SJSA1 (cell line): Measurements from ENCODE around the gene ST7. TPM values are rescaled to one million over a fixed set of nuclear protein-coding genes. Genes with fewer than 3 reads are reported as not detected.
A peak's percentile ranks its signal among the peaks of the same experiment; 100 is the strongest.

Experiments
- DNase-seq, 2 experiments: peaks; one replicate each; pipeline ENCODE4 v3.0.0-alpha.2; 2015 to 2020; ENCODE audit warnings: low spot score in 2 of 2, low read depth in 1 of 2
- H3K27ac ChIP-seq: fragments of 250-450 bp; sonication (Bioruptor Pico); 2 replicates; pipeline ENCODE4 v1.5.1; 2020; ENCODE audit warnings: mild to moderate bottlenecking, moderate library complexity
- H3K27me3 ChIP-seq: fragments of 250-450 bp; sonication (Bioruptor Pico); replicated peaks from 2 replicates; pipeline ENCODE4 v1.5.1; 2020; ENCODE audit warnings: mild to moderate bottlenecking, moderate library complexity
- H3K36me3 ChIP-seq: fragments of 250-450 bp; sonication (Bioruptor Pico); 2 replicates; pipeline ENCODE4 v1.5.1; 2020; ENCODE audit warnings: mild to moderate bottlenecking
- H3K4me1 ChIP-seq: fragments of 250-450 bp; sonication (Bioruptor Pico); replicated peaks from 2 replicates; pipeline ENCODE4 v1.6.1; 2021; ENCODE audit warnings: mild to moderate bottlenecking
- H3K4me3 ChIP-seq: fragments of 250-450 bp; sonication (Bioruptor Pico); 2 replicates; pipeline ENCODE4 v1.5.1; 2020; ENCODE audit warnings: mild to moderate bottlenecking
- H3K9me3 ChIP-seq: fragments of 250-450 bp; sonication (Bioruptor Pico); replicated peaks from 2 replicates; pipeline ENCODE4 v1.5.1; 2020; ENCODE audit warnings: mild to moderate bottlenecking
- total RNA-seq: library from RNA; depleted of rRNA; stranded (reverse); fragments of >200 nt; shearing (Covaris generic); gene quantifications from 2 replicates; pipeline ENCODE4 v1.2.3, GENCODE V29; 2014

ST7 gene
- total RNA-seq, 1 experiment from 2014 or later: 14.7 TPM

DNA sequence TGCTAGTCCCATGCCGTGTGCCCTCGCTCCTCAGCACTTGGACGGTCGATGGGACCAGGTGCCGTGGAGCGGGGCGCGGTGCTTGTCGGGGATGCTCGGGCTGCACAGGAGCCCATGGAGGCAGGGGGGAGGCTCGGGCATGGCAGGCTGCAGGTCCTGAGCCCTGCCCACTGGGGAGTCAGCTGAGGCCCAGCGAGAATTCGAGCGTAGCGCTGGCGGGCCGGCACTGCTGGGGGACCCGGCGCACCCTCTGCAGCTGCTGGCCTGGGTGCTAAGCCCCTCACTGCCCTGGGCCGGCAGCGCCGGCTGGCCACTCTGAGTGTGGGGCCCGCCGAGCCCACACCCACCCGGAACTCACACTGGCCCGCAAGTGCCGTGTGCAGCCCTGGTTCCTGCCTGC is 44.7 kb downstream of the ST7 start:
- no peaks in the 10 kb centered on the region for H3K27me3 ChIP-seq
- H3K4me1 ChIP-seq: peaks cover 9% of the 10 kb centered on the region

DNA sequence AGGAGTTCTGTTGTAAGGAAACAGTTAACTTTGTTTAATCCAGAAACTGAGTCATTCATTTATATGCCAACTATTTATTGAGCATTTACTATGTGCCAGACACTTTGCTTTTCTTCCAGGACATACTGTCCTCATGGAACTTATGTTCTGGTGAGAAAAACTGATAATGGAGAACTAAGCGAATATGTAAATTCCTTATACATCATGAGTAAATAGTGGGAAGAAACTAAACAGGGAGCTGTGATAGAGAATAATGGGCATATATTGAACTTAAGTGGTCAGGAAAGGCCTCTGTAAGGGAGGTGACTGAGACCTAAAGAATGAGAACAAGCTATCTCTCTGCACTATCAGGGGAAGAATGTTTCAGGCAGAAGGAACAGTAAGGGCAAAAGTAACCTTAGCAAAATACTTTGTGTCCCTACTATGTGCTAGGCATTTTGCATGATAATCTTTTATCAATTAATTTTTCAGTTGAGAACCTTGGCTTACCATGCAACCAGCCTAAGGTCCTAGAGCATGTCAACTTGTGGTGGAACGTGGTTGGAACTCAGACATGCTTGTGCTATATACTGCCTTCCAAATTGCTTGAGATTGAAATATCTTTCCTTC is 45.4 kb downstream of the ST7 start:
- Histone ChIP-seq H3K4me3 (no peak overlapping the region), H3K36me3 (no peaks in the 10 kb centered on the region), H3K4me1 (peaks cover 9% of the 10 kb centered on the region), H3K27ac (no peak overlapping the region), H3K27me3 (no peaks in the 10 kb centered on the region), H3K9me3 (no peaks in the 10 kb centered on the region)
- DNase-seq: no peak

More for the DNA sequence above, 44.7 kb downstream of the ST7 start:
- no peak overlapping the region for H3K4me3 ChIP-seq
- no peaks in the 10 kb centered on the region for H3K36me3 ChIP-seq
- no peaks in the 10 kb centered on the region for H3K9me3 ChIP-seq
- H3K27ac ChIP-seq: no peak overlapping the region
- no peak for DNase-seq

DNA sequence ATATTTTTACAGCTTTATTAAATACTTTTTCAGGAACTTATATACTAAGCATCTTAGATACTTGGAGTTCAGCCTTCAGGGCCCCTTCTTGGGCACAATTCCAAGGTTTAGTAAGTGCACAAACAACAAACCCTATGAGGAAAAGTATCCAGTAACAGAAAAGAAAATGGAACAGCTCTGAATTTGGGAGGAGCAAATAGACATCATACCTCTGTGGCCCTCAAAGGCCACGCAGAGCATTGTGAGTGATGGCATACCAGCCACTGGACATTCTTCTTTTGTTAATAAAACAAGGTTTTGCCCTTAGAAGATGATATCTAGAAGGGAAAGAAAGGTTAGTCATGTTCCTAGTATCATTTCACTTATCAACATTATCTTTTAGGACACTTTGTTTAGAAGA is 46.0 kb downstream of the ST7 start:
- H3K9me3 ChIP-seq: no peaks in the 10 kb centered on the region
- H3K4me1 ChIP-seq: peaks cover 12% of the 10 kb centered on the region
- DNase-seq: no peak
- no peaks in the 10 kb centered on the region for H3K36me3 ChIP-seq
- H3K27me3 ChIP-seq: no peaks in the 10 kb centered on the region
- no peak overlapping the region for H3K4me3 ChIP-seq
- H3K27ac ChIP-seq: no peak overlapping the region

DNA sequence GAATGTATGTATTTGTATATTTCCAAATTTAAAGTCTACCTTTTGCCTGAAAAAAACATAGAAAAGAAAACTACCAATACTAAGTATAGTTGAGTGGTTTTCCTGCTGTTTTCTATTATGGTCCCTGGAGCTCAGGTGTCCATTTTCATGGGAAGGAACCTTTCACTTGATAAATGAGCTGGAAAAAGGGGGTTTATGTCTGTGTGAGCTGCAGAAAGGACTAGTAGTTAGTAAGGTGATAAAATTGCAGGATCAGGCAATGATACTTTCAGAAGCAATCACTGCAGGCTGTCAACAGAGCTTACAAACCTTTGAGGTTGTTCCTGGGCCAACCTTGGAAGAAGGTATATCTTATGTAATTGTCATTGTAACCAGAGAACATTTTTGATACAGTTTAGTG is 48.0 kb downstream of the ST7 start:
- no peak for DNase-seq
- Histone ChIP-seq H3K27ac (no peak overlapping the region), H3K27me3 (no peaks in the 10 kb centered on the region), H3K9me3 (no peaks in the 10 kb centered on the region), H3K36me3 (no peaks in the 10 kb centered on the region), H3K4me3 (no peak overlapping the region), H3K4me1 (peaks cover 31% of the 10 kb centered on the region)

DNA sequence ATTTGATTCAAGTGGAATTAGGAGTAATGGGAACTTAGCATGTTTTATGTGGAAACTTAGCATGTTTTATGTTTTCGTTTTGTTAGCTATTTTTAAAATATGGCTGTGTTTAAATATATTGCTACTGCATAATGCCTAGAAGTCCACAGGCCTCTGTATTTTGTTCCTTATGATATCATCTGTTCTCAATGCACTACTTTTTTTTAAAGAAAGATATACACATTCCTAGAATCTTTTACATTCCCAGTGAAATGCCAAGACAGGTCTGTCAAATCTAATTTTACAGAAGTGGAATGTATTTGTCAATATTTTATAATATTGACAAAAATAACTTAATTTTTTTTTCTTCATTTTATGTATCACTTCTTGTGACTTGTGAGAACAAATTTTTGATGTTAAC is 51.6 kb downstream of the ST7 start:
- Histone ChIP-seq H3K27me3 (no peaks in the 10 kb centered on the region), H3K4me3 (no peak overlapping the region), H3K9me3 (no peaks in the 10 kb centered on the region), H3K36me3 (no peaks in the 10 kb centered on the region), H3K27ac (peak overlapping the region; percentile 92), H3K4me1 (peaks cover 39% of the 10 kb centered on the region)
- DNase-seq: peak in 1 of 2 experiments; percentile 49

DNA sequence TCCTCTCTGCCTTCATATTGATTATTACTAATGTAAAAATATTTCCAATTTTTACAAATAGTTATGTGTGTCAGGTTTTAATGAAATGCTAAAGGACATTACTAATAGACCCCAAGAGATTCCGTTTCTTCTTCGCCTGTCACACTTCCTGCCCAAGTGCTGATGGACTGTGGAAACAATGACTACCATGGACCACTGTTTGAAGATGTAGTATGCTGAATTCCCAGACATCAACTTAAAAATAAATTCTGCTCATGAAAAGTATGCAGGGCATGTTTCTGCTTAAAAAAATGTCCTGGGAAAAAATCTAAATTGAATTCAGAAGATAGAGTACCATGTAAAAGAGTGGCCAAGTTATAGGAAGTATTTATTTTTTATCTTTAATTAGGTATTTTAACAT is 52.1 kb downstream of the ST7 start:
- H3K36me3 ChIP-seq: no peaks in the 10 kb centered on the region
- H3K4me3 ChIP-seq: no peak overlapping the region
- peak overlapping the region; percentile 92 for H3K27ac ChIP-seq
- H3K9me3 ChIP-seq: no peaks in the 10 kb centered on the region
- H3K4me1 ChIP-seq: peaks cover 44% of the 10 kb centered on the region
- H3K27me3 ChIP-seq: no peaks in the 10 kb centered on the region
- DNase-seq: no peak

DNA sequence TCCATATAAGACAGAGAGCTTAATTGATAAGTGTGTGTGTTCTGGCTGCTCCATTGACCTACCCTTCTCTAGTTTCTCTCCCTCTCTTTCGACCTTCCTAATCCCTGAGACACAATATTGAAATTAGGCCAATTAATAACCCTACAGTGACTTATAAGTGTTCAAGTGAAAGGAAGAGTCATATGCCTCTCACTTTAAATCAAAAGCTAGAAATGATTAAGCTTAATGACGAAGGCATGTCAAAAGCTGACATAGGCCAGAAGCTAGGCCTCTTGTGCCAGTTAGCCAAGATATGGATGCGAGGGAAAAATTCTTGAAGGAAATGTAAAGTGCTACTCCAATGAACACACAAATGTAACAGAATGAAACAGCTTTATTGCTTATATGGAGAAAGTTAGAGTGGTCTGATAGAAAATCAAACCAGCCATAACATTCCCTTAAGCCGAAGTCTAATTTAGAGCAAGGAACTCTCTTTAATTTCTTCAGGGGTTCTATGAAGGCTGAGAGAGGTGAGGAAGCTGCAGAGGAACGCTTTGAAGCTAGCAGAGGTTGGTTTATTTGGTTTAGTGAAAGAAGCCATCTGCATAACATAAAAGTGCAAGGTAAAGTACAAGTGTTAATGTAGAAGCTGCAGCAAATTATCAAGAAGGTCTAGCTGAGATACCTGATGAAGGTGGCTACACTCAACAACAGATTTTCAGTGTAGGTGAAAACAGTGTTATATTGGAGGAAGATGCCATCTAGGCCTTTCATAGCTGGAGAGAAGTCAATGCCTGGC is 53.8 kb downstream of the ST7 start:
- no peak overlapping the region for H3K4me3 ChIP-seq
- H3K36me3 ChIP-seq: no peaks in the 10 kb centered on the region
- no peak overlapping the region for H3K27ac ChIP-seq
- no peak for DNase-seq
- peaks cover 44% of the 10 kb centered on the region for H3K4me1 ChIP-seq
- no peaks in the 10 kb centered on the region for H3K27me3 ChIP-seq
- H3K9me3 ChIP-seq: no peaks in the 10 kb centered on the region

DNA sequence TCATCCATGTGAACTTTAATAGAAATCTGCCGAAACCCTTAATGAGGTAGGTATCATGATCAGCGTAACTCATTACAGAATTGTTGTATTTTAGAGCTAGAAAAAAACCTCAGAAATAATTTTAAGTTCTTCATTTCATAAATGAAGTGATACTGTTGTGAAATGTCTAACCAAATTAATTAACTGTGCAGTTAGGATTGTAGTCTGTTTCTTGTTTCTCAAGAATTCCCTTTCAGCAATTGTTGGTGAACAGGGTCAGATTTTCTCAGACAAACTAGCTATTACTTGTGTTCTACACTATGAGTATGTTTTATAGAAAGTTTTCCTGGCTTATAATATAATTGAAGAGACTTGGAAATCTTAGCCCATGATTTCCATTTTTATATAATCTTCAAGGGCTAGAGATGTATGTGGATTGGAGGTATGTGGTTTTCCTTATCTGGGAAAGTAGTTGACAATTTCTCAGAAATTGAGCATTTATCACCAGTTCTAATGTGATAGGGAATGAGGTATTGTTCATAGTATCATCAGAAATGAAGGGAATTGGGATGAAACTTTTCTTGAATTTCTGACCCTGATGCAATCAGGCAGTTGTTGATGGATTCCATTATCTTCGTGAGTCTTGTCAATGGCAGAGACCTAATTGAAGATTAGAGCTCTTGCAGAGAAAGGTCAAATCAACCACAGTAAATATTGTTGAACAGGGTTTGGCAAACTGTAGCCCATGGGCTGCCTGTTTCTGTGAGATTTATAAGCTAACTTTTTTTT is 55.0 kb downstream of the ST7 start:
- Histone ChIP-seq H3K36me3 (no peaks in the 10 kb centered on the region), H3K9me3 (no peaks in the 10 kb centered on the region), H3K27me3 (no peaks in the 10 kb centered on the region), H3K27ac (no peak overlapping the region), H3K4me1 (peaks cover 44% of the 10 kb centered on the region), H3K4me3 (no peak overlapping the region)
- no peak for DNase-seq

DNA sequence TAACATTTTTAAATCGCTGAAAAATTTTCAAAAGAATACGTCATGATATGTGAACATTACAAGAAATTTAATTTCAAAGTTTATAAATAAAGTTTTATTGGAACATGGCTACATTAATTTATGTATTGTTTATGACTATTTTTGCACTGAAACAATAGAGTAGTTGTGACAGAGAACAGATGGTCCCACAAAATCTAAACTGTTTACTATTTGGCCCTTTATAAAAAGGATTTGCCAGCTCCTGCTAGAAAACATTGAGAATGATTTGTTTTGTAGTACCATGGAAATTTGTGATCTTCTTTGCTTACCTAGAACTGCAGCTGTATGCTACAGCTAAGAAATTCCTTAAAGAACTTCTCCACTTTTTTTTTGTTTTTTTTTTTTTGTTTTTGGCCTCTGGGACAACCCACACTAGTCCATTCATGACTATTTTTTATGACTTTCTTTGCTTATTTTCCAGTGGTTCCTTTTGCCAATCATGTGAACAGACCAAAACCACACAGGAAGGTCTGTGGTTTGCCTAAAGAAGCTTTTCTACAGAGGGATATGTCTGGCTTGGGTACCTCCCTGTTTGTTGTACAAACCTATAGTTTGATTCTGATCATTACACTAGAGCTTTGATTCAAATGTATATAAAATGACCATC is 55.7 kb downstream of the ST7 start:
- Histone ChIP-seq H3K9me3 (no peaks in the 10 kb centered on the region), H3K4me3 (no peak overlapping the region), H3K4me1 (peaks cover 44% of the 10 kb centered on the region), H3K27me3 (no peaks in the 10 kb centered on the region), H3K36me3 (no peaks in the 10 kb centered on the region), H3K27ac (no peak overlapping the region)
- DNase-seq: peak in 1 of 2 experiments; percentile 74

DNA sequence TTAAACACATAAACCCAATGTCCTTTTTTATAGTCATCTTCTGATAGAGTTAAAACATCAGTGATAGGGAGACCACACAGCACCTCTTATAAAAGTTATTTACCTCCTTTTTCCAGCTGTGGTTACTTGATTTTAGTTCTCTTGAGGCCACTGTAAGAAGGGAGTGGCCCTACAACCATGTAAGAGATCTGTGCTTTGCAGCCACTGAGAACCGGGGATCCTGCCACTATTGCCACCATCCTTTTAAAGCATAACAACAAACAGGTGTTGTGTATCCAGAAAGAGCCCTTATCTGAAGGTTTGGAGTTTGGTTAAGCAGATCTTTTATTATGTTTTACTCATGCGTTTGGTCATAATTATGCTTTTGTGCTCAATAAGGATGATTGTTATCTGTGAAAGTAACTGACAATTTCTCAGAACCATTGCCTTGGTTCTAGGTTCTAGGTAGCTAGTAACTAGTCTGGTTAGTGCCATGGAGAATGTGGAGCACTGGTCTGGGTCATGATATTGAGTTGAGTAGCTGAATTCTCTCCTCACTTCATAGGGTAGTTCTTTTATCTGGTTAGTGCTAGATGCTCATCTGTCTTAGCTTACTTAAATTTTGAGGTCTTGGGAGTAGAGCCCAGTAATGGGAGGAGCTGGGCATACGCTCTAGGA is 56.5 kb downstream of the ST7 start:
- Histone ChIP-seq H3K36me3 (no peaks in the 10 kb centered on the region), H3K4me3 (no peak overlapping the region), H3K27me3 (no peaks in the 10 kb centered on the region), H3K27ac (no peak overlapping the region), H3K9me3 (no peaks in the 10 kb centered on the region), H3K4me1 (peaks cover 36% of the 10 kb centered on the region)
- no peak for DNase-seq

DNA sequence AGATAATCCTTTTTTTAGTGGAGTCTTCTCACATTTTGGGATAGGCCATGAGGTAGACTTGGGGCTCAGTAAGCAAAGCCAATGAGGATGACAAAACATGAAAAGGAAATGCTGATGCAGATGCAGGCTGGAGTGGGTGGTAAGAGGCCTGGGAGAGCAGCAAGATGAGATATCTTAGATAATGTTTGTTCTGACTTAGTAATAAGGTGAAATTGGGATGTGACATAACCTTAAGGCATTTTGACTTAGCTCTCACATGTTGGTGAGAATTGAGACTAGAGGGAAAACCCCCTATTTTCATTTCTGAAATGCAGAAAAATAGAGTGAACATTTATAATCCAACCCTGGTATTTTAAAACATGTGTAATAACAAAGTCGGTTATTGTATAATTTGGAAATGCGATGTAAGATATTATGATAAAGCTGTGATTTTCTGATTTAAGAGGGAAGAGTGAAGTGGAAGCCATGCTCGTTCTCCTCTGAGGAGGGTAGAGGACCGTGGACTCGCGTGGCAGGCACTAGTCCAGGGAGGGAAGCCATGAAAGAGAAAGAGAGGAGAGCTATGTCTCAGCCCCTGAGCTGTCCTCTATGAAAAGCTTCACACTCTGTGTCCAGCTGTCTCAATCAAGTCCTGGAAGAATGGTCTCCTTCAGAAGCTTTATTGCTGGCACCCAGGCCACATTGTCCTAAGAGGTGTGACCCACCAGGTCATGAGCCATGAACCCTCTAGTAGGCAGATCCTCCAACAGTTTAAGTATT is 57.3 kb downstream of the ST7 start:
- peaks cover 29% of the 10 kb centered on the region for H3K4me1 ChIP-seq
- no peaks in the 10 kb centered on the region for H3K36me3 ChIP-seq
- no peak overlapping the region for H3K4me3 ChIP-seq
- H3K9me3 ChIP-seq: no peaks in the 10 kb centered on the region
- no peak for DNase-seq
- H3K27me3 ChIP-seq: no peaks in the 10 kb centered on the region
- H3K27ac ChIP-seq: no peak overlapping the region

DNA sequence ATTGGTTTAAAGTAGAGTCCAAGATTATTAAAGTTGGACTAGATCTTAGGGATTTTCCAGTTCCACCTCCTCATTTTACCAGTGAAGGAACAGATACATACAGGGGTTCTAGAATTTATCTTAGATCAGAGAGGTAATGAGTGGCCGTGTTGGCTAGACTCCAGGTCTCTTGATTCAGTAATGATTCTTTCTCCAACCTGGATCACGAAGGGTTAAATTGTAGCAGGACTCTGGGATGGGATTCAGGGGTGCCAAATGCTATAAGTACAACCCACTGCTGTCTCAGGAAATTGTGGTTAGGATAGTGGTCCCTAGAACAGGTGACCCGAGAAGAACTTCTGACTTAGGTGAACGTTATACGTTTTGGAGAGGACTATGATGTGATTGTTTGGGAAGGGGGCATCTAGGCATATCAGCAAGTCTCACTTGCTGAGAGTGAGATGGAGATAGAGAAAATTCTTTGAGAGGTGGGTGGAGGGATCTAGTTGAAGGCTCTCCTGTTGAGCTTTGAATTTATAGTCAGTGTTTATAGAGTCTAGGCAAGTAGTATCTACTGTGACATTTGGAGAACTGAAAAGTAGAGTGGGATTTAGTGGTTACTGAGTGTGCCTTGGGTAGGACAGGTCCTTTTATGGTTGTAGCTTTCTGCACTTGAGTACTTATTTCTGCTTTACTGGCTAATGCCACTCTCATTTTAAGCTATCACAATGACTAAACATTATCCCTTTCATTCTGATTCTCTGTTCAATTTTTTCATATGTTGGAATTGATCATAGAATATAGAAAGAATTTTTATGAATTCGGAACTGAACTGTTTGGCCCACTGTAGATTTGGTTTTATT is 58.3 kb downstream of the ST7 start:
- Histone ChIP-seq H3K4me1 (peaks cover 21% of the 10 kb centered on the region), H3K27me3 (no peaks in the 10 kb centered on the region), H3K9me3 (no peaks in the 10 kb centered on the region), H3K36me3 (no peaks in the 10 kb centered on the region), H3K27ac (no peak overlapping the region), H3K4me3 (no peak overlapping the region)
- DNase-seq: no peak
